Pancreas (tissue), 10 donors: ENCODE results near the gene ARID5A. TPM values are rescaled to one million over a fixed set of nuclear protein-coding genes. Genes with fewer than 3 reads are reported as not detected.
"Not testable (repeated sequence)": the region's sequence is repeated elsewhere in the genome, so short reads cannot be mapped to it uniquely, and the experiment has no call there.

Source experiments
- ATAC-seq, 4 donors: fragments of 200-7000 bp; cut with Tn5 transposase; one replicate each; pipeline versions ENCODE4 v1.8.0 to v1.9.1; 2020; ENCODE audit warnings: mild to moderate bottlenecking in 4 of 4, moderate library complexity in 4 of 4
- DNase-seq, 6 donors: peaks; one replicate each; pipeline ENCODE4 v3.0.0-alpha.2; 2020
- FAIRE-seq: peaks from 2 replicates; lab custom pipeline; 2012; peaks lifted over from hg19 to GRCh38; lab: Jason Lieb, UNC
- H3K27ac ChIP-seq, 4 donors: fragments of 200-600 bp; sonication (generic); 1 replicate in 3 of 4; 2 replicates in 1 of 4; pipeline versions ENCODE4 v1.5.0 to v1.8.0; 2020
- H3K27me3 ChIP-seq, 4 donors: fragments of 200-600 bp; one replicate each; pipeline ENCODE4 v1.8.0; 2021
- H3K36me3 ChIP-seq, 3 donors: fragments of 200-600 bp; sonication (generic) in 1 of 3; one replicate each; pipeline versions ENCODE4 v1.5.0 to v1.8.0; 2020 to 2021
- H3K4me1 ChIP-seq, 3 donors: fragments of 200-600 bp; one replicate each; pipeline ENCODE4 v1.8.0; 2021
- H3K4me3 ChIP-seq, 4 donors: fragments of 200-600 bp; sonication (generic) in 2 of 4; one replicate each; pipeline versions ENCODE4 v1.5.0 to v1.8.0; 2020 to 2021
- H3K9me3 ChIP-seq, 4 donors: fragments of 200-600 bp; one replicate each; pipeline ENCODE4 v1.8.0; 2021
- CTCF ChIP-seq, 4 donors: fragments of 200-600 bp; sonication (generic) in 3 of 4; IDR thresholded peaks; one replicate each; pipeline versions ENCODE4 v1.5.0 to v1.8.0; 2021; ENCODE audit warnings: antibody characterized with exemption in 4 of 4
- WGBS, 2 donors: extraction: QIAGEN DNeasy Blood & Tissue Kit; methylation state at CpG; one replicate each; pipeline ENCODE4 v1.1.7; 2013; 5-methylcytosine and 5-hydroxymethylcytosine counted together
- intact Hi-C, 3 donors: fragments of 100-400 bp; cut with DNase I; formaldehyde crosslinking; loops; one replicate each; pipeline versions ENCODE4 v1.11.1 to v1.14.2; 2022
- polyA plus RNA-seq, 2 donors: library from polyadenylated mRNA; stranded (reverse); fragments of 200-250 nt; gene quantifications; one replicate each; pipeline ENCODE4 v1.2.3, GENCODE V29; 2013
- total RNA-seq, 6 donors: library from RNA; stranded (reverse); fragmentation: NEBNext Ultra II Directional in 4 of 6; extraction: Animal tissue kit (Norgen Biotek cat#: 25700) in 4 of 6; gene quantifications; one replicate each; pipeline versions ENCODE4 v1.2.1 to v1.2.4, GENCODE V29; 2021 to 2023
- donor health status: healthy with polysubstance abuse.
- donor health status: DM: no; HTN: no; CAD: no; lungs with moderate emphysema.
- donor health status: DM: no; HTN: no; CAD: no.
- donor health status: control.
- donor health status: control.
- donor health status: Bipolar disorder and iron deficiency.
- donor health status: DM: yes; HTN: yes; CAD: no.
- donor health status: DM: no; HTN: no; CAD: no.
- donor health status: DM: no; HTN: no; CAD: no.
- donor health status: DM: yes; HTN: yes; CAD: no.

ARID5A gene
- total and polyA plus RNA-seq, 8 donors = 3.3 to 20.7 (median 6.7) TPM

- no peak for DNase-seq
- Histone ChIP-seq H3K9me3 (no peaks in the 10 kb centered on the region), H3K27ac (no peak overlapping the region), H3K4me3 (no peak overlapping the region), H3K36me3 (no peaks in the 10 kb centered on the region), H3K27me3 (no peaks in the 10 kb centered on the region), H3K4me1 (no peaks in the 10 kb centered on the region)
- intact Hi-C loops = no loop called here
- FAIRE-seq = no peak
- ATAC-seq = no peak
- no peak for TF ChIP-seq CTCF (IDR thresholded peaks at IDR 0.05)
- WGBS, 2 donors = 75% methylated on average over 5 of the region's 5 CpGs
These were observed 43.5 kb upstream of the ARID5A start for GRCh38 chr2:96493072-96493471.

GRCh38 chr2:96494188-96494587 is 42.4 kb upstream of the ARID5A start:
- WGBS, 2 donors = 96 to 97% methylated on average over 1 of the region's 1 CpG
- no peak for TF ChIP-seq CTCF (IDR thresholded peaks at IDR 0.05)
- Histone ChIP-seq H3K9me3 (no peaks in the 10 kb centered on the region), H3K27ac (no peak overlapping the region), H3K36me3 (no peaks in the 10 kb centered on the region), H3K27me3 (no peaks in the 10 kb centered on the region), H3K4me1 (no peaks in the 10 kb centered on the region), H3K4me3 (no peak overlapping the region)
- no peak for ATAC-seq
- intact Hi-C loops = no loop called here
- FAIRE-seq = no peak
- DNase-seq = no peak

DNA sequence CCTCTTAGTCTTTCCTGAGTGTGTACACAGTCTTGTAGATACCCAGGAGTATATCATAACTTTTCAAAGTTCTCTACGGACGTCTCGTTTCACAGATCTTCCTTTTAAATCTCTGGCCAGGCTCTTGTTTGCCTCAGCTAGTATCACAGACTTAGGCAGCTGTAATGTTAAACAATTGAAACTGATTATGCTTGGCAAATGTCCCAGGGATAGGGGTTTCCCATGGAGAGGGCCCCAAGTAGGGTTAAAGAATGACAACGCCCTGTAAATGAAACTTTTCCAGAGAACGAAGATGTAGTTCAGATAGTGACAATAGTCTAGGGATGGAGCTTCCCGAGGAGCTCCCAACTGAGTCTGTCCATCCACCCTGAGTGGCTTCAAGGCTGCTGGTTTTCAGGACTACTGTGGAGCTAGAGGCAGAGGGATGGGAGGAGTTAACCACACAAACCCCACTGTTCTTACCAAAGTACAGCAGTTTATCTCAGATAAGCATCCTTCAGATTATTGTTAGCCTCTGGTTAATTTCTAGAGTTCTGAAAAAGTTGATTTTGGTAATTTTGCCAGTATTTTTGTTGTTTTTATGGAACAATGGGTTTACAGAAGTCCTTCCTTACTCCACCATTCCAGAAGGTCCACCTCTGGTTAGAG is 40.4 kb upstream of the ARID5A start:
- H3K27me3 ChIP-seq = no peaks in the 10 kb centered on the region
- no peaks in the 10 kb centered on the region for H3K9me3 ChIP-seq
- H3K4me3 ChIP-seq = no peak overlapping the region
- H3K4me1 ChIP-seq = no peaks in the 10 kb centered on the region
- no peaks in the 10 kb centered on the region for H3K36me3 ChIP-seq
- no peak for TF ChIP-seq CTCF (IDR thresholded peaks at IDR 0.05)
- intact Hi-C loops = no loop called here
- FAIRE-seq (no peak), ATAC-seq (peak in 1 of 4 donors; percentile 59), DNase-seq (no peak)
- H3K27ac ChIP-seq = peak overlapping the region in 2 of 4 donors; percentile 46 to 50
- WGBS, 2 donors = 32 to 44% methylated on average over 6 of the region's 6 CpGs

DNA sequence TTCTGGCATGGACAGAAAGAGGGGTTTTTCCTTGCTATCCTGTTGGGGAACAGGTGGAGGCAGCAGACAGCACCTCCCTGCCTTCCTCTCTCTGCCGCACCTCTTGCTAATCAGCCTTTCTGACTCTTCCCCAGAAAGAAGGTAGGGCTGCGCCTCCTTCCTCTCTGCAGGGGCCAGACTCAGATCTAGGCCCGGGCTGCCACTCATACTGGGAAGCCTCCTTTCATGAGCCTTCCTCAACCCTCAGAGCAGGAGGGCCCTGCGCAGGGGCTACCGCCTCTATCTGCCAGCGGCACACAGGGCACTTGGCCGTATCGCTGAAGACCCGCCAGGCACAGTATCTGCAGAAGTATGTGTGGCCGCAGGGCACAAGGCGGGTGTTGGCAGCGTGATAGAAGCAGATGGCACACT is 38.5 kb upstream of the ARID5A start:
- no peaks in the 10 kb centered on the region for H3K36me3 ChIP-seq
- H3K4me1 ChIP-seq = peaks cover 0 to 16% (median 0%) of the 10 kb centered on the region in 3 donors
- TF ChIP-seq CTCF (IDR thresholded peaks at IDR 0.05) = no peak
- H3K9me3 ChIP-seq = no peaks in the 10 kb centered on the region
- no peaks in the 10 kb centered on the region for H3K27me3 ChIP-seq
- FAIRE-seq (no peak), ATAC-seq (no peak), DNase-seq (no peak)
- H3K27ac ChIP-seq = no peak overlapping the region
- H3K4me3 ChIP-seq = no peak overlapping the region
- WGBS, 2 donors = 85 to 89% methylated on average over 11 to 12 of the region's 12 CpGs
- intact Hi-C loops = no loop called here

DNA sequence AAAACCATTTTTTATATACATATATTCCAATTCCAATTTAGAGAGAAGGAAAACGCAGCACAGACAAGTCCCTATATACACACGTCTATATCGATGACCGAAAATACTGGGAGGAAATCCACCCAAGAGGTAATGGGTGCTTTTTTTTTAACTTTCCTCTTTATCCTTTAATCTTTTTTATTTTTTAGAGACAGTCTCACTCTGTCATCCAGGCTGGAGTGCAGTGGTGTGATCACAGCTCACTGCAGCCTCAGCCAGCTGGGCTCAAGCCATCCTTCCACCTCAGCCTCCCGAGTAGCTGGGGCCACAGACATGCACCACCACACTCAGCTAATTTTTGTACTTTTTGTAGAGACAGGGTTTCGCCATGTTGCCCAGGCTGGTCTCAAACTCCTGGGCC is 37.9 kb upstream of the ARID5A start:
- peaks cover 0 to 22% (median 0%) of the 10 kb centered on the region in 3 donors for H3K4me1 ChIP-seq
- FAIRE-seq, DNase-seq, H3K27me3 ChIP-seq, H3K27ac ChIP-seq, ATAC-seq, H3K4me3 ChIP-seq, H3K36me3 ChIP-seq, H3K9me3 ChIP-seq, intact Hi-C loops: not testable (repeated sequence)
- WGBS, 2 donors = 90 to 95% methylated on average over 6 of the region's 6 CpGs
